ENCODE data around the gene PAIP2. TPM values are rescaled to one million over a fixed set of nuclear protein-coding genes. Genes with fewer than 3 reads are reported as not detected.

The PAIP2 gene, protein sequence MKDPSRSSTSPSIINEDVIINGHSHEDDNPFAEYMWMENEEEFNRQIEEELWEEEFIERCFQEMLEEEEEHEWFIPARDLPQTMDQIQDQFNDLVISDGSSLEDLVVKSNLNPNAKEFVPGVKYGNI
- total RNA-seq = 100 to 1,000 TPM; 106 to 116 TPM

DNA sequence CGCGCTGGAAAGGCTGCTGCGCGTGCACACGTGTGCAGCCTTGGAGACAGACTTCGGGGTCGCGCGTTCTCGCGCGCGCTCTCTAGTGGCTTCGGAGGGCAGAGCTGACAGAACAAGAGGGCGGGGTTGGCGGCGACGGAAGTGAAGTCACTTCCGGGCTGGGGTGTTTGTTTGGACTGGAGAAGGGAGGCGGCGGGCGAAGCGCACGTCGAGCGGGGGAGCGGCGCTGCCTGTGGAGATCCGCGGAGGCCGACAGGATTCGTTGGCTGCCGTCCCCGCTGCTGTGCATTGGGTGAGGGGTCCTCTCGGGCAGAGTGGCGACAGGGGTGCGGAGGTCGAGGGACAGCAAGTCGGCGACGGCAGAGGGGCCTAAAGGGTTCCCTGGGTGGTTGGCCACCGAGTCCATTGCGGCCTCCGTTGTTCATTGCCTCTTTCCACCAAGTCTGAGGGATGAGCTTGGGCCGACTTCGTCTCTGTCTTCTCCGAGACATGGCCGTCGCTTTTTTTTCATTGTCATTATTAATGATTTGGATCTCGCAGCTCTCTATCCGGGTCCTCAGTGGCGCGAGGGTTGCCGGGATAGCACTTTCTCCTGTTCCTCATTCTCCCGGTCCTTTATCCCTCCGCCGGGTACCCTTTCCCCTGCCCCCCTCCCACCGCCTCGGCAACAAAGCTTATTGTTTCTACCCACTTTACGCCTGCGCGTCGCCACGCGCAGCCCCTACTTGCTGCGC is at the start of gene PAIP2:
Gene PAIP2, plus strand, starts transcription at position 166 of the 734 bp plus-strand sequence. CDS start 21,931 bp downstream, outside the sequence.

DNA sequence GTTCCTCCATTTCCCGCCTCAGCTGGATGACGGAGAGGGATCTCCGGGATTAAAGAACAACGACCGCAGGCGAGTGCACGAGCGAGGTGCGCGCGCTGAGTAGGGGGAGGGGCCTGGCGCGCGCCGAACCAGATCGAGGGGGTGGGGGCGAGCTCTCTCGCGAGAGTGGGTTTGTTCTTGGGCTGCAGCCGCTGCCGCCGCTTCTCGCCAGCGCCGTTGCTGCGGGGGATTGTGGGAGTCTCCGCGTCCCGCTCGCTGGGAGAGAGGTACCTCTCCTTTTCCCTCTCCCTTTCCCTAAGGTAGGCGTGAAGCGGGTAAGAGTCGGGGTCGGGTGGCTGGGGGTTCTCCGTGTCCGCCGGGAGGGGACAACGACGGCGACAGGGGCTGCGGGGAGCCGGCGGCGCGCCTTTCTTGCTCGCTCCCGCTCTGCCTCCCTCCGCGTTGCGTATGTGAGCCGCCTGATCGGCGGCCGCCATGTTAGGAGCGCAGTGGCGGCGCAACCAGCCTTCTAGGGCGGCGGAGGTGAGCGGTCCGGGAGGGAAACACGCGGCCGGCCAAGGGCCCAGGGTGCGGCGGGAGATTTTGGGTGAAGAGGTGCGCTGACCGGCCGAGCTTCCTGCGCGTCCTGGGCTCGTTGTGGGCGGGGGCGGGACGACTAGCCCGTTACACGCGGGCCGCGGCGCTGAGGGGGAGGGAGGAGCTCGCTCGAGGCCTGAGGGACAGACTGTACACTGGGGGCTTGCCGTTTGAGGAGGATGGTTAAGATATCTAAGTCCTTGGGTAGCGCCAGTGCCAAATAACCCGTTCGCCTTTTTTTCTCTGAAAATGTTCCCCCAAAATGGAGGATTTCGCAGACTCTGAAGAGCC is 47.9 kb upstream of the PAIP2 start, which contains the start of gene MATR3:
Gene MATR3, plus strand, starts transcription at position 234 of the 867 bp plus-strand sequence. CDS start 13,676 bp downstream, outside the sequence.

DNA sequence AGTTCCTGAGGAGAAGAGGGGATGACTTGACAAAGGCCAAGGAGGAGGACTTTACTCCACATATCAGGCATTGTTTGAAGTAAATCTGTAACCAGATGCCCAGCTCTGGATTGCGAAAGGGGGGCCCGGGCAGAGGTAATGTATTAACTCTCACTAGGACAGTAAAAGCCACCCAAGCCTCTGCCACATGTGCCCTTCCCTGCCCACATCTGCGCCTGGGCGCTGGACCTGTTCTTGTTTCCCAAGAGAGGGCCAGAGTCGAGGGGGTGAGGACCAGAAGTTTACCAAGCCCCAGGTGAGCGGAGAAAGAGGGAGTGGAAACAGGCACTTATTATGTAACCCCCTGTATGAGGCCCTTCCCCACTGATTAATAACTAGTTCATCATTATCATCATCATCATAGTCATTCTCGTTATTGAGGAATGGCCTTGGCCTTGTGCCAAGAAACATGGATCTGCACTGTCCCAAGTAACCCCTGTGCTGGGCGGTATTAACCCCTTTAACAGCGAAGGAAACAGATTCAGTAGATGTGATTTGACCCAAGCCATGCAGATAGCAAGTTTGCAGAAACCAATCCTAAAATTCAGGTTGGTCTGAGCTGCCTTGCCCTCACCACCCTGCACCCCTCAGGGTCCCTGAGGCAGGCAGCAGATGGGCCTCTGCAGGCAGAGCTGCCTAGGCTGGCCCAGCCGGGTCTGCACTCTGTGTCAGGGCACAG is 41.8 kb downstream of the PAIP2 start, which contains the start of gene SLC23A1:
Gene SLC23A1, minus strand, starts transcription at position 23 of the 718 bp plus-strand sequence. CDS start 44 bp downstream, outside the sequence.

DNA sequence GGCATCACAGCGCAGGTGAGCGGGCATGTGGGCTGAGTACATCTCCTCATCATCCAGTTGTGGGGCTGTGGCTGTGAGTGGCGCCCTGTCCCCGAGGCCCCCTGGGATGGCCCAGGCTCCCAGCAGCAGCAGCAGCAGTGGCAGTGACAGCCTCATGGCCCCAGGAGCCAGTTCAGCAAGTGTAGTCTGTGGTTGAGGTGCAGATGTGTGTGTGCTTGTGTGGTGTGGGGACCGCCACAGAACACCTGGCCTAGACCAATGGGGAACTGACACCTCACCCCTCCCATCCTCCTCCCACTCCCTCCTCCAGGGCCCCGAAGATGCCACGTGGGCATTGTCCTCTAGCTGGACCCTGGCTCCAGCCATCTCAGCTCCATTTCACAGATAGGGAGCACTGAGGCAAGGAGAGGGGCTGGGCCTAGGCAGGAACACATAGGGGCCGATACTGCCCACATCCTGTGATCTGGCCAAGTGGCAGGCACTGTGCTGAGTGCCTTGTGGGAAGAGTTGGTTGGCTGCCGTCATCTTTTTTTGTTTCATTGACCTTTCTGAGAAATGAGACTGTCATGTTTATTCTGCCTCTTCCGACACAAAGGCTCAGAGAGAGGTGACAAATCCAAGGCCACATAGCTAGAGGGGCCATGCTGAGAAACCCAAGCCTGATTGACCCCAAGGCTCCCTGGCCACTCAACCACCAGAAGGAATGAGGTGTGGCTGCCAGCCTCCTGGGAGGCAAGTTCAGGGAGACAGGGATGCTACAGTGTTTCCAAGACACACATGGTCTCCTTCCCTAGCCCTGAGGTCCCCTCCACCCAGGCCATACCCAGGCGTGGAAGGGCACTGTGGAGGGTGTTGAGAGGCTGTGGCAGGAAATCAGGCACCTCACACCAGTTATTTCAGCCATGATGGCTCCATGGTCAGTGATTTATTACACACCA is 48.3 kb downstream of the PAIP2 start, which contains the start of gene MZB1:
Gene MZB1, minus strand, starts transcription at position 213 of the 938 bp plus-strand sequence. Its CDS starts 57 bp downstream, at position 156.

DNA sequence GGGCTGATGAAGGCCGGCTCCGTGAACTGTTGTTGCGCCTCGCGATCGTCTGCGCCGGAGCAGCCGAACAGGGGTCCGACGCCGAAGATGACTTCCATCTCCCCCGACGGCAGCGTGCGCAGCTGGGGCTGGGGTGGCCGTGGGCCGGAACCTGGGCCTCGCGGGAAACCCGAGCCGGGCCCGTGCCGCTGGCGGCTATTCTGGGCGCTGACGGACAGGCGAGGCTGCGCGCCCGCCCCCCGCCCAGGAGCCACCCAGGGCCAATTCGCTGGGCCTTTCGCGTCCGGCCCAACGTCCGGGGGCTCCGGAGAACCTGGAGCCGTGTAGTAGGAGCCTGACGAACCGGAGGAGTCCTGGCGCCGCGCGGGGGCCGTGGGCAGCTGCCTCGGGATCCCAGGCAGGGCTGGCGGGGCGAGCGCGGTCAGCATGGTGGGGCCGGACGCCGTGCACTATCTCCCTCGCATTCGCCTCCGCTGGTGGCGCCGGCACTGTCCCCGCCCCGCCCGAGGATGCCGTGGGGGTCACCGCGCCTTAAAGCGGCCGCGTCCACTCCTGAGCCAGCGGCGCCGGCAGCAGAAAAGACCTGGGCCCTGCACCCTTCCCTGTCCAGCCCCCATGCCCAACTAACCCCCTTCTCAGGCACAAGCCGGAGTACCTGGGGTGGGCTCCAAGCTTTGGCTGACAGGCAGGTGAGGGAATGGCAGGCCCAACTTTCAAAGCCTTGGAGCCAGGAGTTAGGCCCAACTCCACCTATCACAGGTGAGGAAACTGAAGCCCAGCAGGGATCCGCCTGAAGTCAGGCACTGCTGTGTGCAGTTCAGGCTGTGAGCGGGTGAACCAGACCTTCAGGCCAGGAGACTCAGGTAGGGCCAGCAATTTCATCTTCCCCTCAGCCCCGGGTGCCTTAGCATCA is 53.3 kb downstream of the PAIP2 start, which contains the start of gene PROB1:
Gene PROB1, minus strand, starts transcription at position 451 of the 913 bp plus-strand sequence. Its CDS starts 23 bp downstream, at position 428.

DNA sequence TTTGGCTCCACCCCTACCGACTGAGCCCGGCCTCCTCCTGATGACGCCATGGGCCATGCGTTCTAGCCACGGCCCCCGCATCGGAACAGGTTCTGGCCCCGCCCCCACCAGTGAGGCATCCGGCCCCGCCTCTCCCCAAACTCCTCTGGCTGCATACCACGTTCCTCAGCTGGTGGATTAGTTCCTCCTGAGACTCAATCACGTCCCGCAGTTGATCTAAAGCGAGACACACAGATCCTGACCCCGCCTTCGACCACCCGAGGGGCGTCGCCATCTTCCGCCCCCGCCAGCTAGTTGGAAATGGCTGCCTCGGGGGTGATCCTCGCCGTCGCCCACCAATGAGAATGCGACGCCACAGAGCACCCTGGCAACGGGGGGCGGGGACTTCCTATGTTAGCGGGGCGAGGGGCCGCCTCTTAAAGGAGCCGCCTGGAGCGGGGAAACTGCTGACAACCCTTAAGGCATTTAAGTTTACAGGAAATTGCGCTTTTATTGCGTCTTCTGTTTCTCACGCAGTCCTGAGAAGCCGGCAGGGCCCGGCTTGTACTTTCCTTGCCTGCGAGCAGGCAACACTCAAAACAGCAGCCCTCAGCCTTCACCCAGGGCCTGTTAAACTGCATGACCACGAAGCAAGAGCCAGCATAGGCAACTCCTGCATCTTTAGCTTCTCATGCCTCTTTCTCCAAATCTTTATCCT is 62.3 kb downstream of the PAIP2 start, which contains the start of gene SPATA24:
Gene SPATA24, minus strand, starts transcription at position 303 of the 697 bp plus-strand sequence. Its CDS starts 29 bp downstream, at position 274.

Other genes starting within 250 kb of the PAIP2 start
- gene SIL1, start 143.5 kb upstream of the PAIP2 start, total RNA-seq = 10 to 100 TPM; 17.2 to 21.1 TPM
- 100 to 1,000 TPM; 148 to 164 TPM for gene MATR3, start 48.1 kb upstream of the PAIP2 start, total RNA-seq
- gene SLC23A1, start 41.4 kb downstream of the PAIP2 start, total RNA-seq = under 1 TPM; 0.26 to 0.48 TPM
- gene MZB1, start 48.1 kb downstream of the PAIP2 start, total RNA-seq = 1 to 10 TPM; 7.8 to 8.0 TPM
- gene PROB1, start 53.2 kb downstream of the PAIP2 start, total RNA-seq = 1 to 10 TPM; 2.6 to 2.8 TPM
- gene SPATA24, start 62.2 kb downstream of the PAIP2 start, total RNA-seq = 10 to 100 TPM in 1 of 2 experiments, 1 to 10 TPM in 1; 6.7 to 10.3 TPM
- gene DNAJC18, start 97.7 kb downstream of the PAIP2 start, total RNA-seq = 10 to 100 TPM in 1 of 2 experiments, 1 to 10 TPM in 1; 7.3 to 11.0 TPM
- under 1 TPM; 0.58 to 0.60 TPM for gene ECSCR, start 120.9 kb downstream of the PAIP2 start, total RNA-seq
- 1 to 10 TPM; 2.1 to 2.3 TPM for gene SMIM33, start 129.2 kb downstream of the PAIP2 start, total RNA-seq
- gene STING1, start 140.9 kb downstream of the PAIP2 start, total RNA-seq = 100 to 1,000 TPM; 216 to 218 TPM
- gene UBE2D2, start 219.5 kb downstream of the PAIP2 start, total RNA-seq = 100 to 1,000 TPM; 220 to 226 TPM